Measurements from ENCODE around the gene JCHAIN. TPM values are rescaled to one million over a fixed set of nuclear protein-coding genes. Genes with fewer than 3 reads are reported as not detected.

JCHAIN gene
- total RNA-seq, 4 donors from 2014 or later: 6.6 to 23.0 (median 6.8) TPM; not detected in 1

DNA sequence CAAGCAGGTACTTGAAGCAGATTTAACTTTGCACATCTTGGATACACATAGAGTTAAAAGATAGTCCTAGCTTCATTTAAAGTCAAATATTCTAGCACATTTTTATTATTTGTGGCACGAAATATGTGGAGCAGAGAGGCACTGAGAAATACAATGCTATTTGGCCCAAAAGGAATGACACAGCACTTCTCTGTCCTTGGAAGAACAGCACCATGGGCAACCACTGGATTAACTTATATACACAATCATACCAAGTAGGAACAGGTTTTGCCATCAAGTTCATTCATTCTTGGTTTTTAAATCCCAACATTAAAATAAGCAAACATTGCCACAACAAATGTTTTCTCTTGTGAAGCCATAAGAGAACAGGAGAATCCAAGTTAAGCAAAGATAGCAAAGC lies 38.7 kb downstream of the JCHAIN start:
- TF ChIP-seq, protein P1, sequence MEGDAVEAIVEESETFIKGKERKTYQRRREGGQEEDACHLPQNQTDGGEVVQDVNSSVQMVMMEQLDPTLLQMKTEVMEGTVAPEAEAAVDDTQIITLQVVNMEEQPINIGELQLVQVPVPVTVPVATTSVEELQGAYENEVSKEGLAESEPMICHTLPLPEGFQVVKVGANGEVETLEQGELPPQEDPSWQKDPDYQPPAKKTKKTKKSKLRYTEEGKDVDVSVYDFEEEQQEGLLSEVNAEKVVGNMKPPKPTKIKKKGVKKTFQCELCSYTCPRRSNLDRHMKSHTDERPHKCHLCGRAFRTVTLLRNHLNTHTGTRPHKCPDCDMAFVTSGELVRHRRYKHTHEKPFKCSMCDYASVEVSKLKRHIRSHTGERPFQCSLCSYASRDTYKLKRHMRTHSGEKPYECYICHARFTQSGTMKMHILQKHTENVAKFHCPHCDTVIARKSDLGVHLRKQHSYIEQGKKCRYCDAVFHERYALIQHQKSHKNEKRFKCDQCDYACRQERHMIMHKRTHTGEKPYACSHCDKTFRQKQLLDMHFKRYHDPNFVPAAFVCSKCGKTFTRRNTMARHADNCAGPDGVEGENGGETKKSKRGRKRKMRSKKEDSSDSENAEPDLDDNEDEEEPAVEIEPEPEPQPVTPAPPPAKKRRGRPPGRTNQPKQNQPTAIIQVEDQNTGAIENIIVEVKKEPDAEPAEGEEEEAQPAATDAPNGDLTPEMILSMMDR (IDR thresholded peaks at IDR 0.05; ENCODE audit: low read depth): no peak

DNA sequence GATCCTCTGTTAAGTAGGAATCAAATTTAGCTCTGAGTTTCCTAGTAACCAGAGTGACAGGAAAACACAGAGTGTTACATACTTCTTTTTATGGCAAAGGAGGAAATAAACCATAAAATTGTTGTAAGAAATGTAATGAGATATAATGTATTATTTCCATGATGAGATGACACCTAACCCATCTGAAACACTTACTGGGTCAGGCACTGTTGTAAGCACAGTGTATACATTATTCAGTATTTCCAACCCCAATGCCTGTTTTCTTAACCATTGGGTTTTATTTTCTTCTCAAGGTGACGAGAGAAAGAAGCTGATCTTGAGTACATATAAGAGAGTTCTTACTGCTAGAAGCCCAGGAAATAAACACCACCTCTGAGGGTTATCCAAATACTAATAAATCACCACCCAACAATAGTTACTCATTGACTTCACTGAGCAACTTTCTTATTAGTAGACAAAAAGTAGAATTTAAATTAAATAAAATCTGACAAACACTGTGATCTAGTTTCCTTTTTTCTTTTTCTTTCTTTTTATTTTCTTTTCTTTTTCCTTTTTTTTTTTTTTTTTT lies 42.0 kb downstream of the JCHAIN start:
- TF ChIP-seq, protein P1 (IDR thresholded peaks at IDR 0.05; ENCODE audit: low read depth): no peak

DNA sequence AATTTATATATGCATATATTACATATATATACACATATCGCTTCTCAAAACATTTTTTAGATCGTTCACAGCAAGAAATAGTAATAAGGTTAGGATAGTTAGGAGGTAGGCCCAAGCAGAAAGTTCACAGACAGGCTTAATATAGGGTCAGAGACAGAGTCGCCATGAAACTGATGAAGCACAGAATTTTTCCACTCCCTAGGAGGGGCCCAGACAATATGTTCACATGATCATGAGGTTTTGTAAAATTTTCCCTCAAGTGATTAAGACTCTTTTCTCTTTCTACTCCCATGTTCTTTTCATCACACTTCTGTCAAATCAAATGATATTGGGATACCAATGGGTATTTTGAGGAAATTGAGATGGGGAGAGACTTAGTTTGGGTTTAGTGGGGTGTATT lies 43.0 kb downstream of the JCHAIN start:
- TF ChIP-seq, protein P1 (IDR thresholded peaks at IDR 0.05; ENCODE audit: low read depth): no peak

DNA sequence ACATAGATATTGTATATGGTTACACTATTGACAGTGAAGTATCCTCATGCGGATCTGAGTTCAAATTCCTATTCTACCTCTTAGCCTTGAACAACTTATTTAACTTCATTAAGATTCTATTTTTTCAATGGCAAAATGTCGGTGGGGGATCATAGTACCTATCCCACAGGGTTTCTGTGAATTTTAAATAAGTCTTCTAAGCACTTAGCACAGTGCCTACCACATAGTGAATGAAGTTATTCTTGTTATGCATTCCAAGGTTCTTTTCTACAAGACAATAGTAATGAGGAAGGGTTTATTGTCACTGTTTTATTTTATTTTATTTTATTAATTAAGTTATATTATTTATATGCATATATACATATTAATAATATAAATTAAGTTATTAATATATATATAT lies 46.5 kb downstream of the JCHAIN start:
- TF ChIP-seq, protein P1 (IDR thresholded peaks at IDR 0.05; ENCODE audit: low read depth): no peak

DNA sequence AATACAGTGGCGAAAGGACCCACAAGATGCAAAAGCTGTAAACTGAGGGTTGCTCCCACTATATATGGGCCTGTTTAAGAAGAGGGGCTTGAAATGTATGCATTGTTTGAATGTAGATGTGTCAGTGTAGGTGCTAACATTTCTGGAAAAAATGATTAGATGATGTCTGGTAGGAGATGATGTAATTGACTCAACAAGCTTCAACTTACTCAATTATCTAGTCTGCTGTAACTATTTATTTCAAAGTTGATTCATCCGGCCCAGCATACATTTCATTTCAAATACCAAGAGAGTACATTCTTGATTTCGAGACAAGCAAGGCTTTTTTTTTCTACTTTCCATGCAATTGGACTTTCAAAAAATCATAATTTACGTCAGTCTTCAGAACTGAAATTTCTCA lies 47.0 kb downstream of the JCHAIN start:
- TF ChIP-seq, protein P1 (IDR thresholded peaks at IDR 0.05; ENCODE audit: low read depth): no peak

DNA sequence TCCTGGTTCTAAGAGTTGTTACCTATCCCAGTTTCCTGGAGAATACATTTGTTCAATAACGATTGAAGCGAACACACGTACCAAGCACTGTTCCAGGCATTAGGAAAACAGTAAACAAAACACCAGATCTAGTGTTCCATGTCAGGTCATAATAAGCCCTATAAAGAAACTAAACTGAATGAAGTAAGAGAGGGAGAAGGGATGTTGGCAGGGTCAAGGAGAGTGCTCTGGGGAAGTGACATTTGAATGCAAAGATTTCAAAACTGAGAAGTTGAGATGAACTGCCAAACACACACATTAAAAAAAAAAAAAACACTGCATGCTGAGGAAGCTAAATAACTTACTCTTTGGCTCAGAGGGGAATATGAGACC lies 52.1 kb downstream of the JCHAIN start:
- TF ChIP-seq, protein P1 (IDR thresholded peaks at IDR 0.05; ENCODE audit: low read depth): no peak

DNA sequence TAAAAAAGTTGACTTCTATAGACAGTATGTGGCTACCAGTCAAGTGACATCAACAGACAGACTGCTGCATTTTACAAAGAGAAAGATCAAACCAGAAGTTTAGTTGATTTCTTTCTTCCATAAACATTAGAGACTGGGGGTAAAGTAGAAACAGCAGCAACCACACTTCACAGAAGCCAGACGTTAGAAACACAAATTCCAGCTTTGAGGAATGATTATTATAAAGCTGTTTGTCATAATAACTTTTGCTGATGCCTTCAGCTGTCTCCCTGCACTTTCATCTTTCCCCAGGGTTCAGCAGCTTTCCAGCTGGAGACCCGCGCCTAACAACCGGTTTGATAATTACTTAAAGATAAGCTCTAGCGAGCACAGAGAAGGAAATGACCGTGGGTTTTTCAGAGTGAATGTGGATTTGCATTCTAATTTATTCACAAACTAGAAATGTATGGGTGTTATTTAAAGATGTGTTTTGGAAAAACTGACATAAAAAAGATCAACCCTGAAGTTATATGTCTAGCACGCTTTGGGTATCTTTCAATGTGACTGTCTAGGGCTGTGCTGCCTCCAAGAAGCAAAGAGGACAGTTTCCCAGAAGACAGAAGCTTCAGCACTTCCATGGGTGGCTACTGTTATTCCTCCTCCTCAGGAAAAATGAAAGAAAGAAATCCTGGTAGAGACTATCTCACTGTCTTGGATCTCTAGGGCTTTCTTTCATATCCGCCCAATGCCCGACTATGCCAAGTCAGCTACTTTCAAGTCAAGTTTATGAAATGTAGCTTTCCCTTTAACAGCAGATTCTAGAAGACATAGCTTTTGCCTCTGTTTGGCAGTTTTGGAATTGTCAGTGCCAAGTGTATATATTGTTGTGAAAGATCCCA lies 52.8 kb downstream of the JCHAIN start:
- TF ChIP-seq, protein P1 (IDR thresholded peaks at IDR 0.05; ENCODE audit: low read depth): no peak

All from subcutaneous adipose tissue (tissue), 4 donors.